Rectal smooth muscle tissue (tissue), 1 donor: ENCODE data around the gene CCDC97.

Source experiments
- H3K27ac ChIP-seq: one replicate; pipeline ENCODE4 v1.7.0; 2013; ENCODE audit warnings: low read depth, low read length, inconsistent platforms
- H3K27me3 ChIP-seq: one replicate; pipeline ENCODE4 v1.7.0; 2013; ENCODE audit warnings: low read length; ENCODE audit not compliant: control insufficient read depth, insufficient read depth
- H3K36me3 ChIP-seq: one replicate; pipeline ENCODE4 v1.7.0; 2013; ENCODE audit warnings: low read length; ENCODE audit not compliant: control insufficient read depth, insufficient read depth
- H3K4me1 ChIP-seq: one replicate; pipeline ENCODE4 v1.7.0; 2013; ENCODE audit warnings: low read length; ENCODE audit not compliant: control insufficient read depth, insufficient read depth
- H3K4me3 ChIP-seq: one replicate; pipeline ENCODE4 v1.7.0; 2013; ENCODE audit warnings: low read length
- H3K9ac ChIP-seq: one replicate; pipeline ENCODE4 v1.7.0; 2013; ENCODE audit warnings: low read length

The CCDC97 gene

DNA sequence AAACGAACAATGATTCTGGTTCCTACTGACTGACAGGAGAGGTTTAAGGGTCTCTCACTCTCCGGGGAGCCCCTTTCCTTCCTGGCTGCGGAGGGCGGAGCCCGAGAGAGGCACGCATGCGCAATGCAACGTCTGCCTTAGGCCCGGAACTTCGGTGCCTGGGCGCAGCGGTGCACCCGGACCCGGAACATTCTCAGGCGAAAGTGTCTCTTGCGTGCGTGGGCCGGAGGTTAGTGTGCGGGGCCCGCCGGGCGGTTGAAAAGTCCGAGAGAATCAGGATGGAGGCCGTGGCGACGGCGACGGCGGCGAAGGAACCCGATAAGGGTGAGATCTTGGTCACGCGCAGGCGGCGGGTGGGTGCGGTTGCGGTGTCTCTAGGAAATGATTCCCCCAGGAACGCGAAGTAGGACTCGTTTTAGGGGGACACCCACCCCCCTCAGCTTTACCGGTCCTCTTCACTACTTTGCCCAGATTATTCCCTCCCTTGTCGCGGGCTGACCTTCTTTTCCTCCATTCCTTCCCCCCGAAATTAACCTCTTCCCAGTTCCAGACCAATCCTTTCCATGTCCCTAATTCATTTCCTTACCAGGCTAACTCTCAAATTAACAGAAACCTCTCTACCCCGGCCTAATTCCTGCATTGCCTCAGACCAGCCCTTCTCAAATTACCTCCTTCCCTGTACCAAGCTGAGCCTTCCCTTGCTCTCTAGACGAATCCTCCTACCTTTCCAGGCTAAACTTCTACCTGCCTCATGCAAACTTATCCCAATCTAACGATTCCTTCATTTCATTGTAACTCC, at the start of gene CCDC97:
Gene CCDC97, plus strand, starts transcription at position 140 of the 799 bp plus-strand sequence. Its CDS starts 139 bp downstream, at position 279.
- peak within 1 kb of the TSS; percentile 97 for H3K27ac ChIP-seq
- H3K4me3 ChIP-seq = peak within 1 kb of the TSS; percentile 97
- H3K9ac ChIP-seq = peak within 1 kb of the TSS; percentile 98
- peaks cover 15% of the 10 kb centered on the region for H3K4me1 ChIP-seq
- H3K36me3 ChIP-seq = peaks cover 18% of the 10 kb centered on the region
- no peaks in the 10 kb centered on the region for H3K27me3 ChIP-seq

DNA sequence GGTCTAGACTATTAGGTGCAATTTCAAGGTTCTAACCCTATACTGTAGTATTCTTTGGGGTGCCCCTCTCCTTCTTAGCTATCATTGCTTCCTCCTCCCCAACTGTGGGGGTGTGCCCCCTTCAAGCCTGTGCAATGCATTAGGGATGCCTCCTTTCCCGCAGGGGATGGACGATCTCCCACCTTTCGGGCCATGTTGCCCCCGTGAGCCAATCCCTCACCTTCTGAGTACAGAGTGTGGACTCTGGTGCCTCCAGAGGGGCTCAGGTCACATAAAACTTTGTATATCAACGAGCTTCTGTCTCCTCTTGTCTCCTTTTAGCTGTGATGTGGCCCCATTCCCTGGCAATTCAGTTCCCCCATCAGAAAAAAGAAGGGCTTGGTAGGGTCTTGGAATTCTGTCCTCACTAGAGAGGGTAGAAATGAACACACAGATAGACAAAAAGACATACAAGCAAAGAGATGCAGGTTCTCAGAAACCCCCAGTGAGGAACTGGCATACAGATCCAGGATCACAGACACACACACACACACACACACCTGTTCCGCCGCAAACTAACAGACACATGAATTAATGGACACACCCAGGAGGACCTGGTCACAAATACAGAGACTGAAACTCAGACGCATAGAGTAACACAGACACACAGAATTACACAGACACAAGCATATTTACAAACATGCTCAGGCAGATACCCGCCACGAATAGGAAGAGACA, 48.3 kb upstream of the CCDC97 start:
- peaks cover 9% of the 10 kb centered on the region for H3K4me1 ChIP-seq
- peaks cover 11% of the 10 kb centered on the region for H3K36me3 ChIP-seq
- no peaks in the 10 kb centered on the region for H3K27me3 ChIP-seq
- H3K9ac ChIP-seq = peak overlapping the region; percentile 45
- peak overlapping the region; percentile 74 for H3K4me3 ChIP-seq
- H3K27ac ChIP-seq = peak overlapping the region; percentile 94

DNA sequence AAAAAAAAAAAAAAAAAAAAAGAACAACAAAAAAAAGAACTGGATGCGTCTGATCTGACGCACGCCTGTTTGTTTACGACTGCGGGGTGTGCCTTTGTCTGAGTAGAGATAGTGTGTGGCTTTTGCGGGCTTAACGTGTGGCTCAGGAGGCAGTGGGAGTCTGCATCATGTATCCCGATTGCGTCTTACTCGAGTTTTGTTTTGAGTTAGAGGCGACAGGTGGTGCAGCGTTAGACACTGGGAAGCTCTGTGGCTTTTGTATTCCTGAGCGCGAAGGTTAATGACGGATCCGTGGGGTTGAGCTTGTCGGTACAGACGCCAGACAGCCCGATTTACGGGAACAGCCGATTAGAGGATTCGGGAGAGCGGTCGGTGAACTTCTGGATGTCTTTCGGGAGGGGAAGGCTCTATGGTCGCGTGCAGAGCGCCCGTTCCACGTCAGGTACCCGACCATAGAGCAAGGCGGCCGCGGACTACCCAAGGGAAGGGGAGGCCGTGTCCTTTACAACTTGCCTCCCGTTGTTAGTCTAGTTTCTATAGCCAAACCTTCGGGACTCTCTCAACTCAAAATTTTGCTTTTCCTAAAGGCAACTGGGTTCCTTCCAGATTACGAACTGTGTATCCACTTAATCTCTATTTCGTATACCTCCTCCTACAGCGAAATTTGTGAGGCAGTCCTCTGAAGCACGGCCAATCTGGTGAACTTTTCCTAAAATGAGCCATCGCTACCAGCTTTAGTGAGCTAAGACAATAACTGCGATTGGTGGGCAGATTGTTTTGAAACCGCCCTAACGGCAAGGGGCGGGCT, 46.7 kb upstream of the CCDC97 start:
- Histone ChIP-seq H3K9ac (peak overlapping the region; percentile 60), H3K27me3 (no peaks in the 10 kb centered on the region), H3K4me3 (peak overlapping the region; percentile 74), H3K4me1 (peaks cover 16% of the 10 kb centered on the region), H3K27ac (peak overlapping the region; percentile 94), H3K36me3 (peaks cover 9% of the 10 kb centered on the region)

DNA sequence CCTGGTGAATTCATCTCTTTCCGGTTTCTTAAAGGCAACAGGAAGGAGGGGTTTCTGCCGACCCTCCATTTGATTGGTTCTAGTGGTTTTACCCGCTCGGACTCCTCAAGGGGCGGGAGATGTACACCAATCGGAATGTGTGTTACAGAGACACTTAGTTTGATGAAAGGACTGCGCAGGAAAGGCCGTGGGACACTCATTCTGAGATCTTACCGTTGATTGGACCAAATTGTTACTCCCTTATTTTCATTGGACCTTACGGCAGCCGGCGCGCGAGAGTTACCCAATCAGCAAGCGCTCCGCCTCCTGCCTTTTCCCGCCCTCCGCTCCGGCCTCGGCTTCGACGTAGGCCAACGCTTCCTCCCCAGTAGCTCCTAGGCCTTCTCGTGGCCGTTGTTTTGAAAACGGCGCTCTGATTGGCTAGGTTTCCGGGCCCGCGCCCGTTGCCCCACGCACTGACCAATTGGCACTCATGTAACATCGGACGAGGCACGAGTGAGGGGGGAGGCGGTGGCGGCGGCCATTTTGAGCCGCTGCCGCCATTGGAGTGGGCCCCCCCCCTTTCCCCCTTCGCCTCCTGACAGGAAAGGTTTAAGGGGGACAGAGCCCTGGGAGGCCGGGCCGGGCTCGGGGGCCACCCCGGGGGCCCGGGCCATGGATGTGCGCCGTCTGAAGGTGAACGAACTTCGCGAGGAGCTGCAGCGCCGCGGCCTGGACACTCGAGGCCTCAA, 46.0 kb upstream of the CCDC97 start, which contains the start of gene HNRNPUL1:
Gene HNRNPUL1, plus strand, starts transcription at position 523 of the 731 bp plus-strand sequence. Its CDS starts 132 bp downstream, at position 655.
- peak within 1 kb of the TSS; percentile 97 for H3K27ac ChIP-seq
- peak within 1 kb of the TSS; percentile 86 for H3K4me3 ChIP-seq
- no peaks in the 10 kb centered on the region for H3K27me3 ChIP-seq
- H3K9ac ChIP-seq = peak within 1 kb of the TSS; percentile 82
- peaks cover 16% of the 10 kb centered on the region for H3K4me1 ChIP-seq
- H3K36me3 ChIP-seq = peaks cover 6% of the 10 kb centered on the region

DNA sequence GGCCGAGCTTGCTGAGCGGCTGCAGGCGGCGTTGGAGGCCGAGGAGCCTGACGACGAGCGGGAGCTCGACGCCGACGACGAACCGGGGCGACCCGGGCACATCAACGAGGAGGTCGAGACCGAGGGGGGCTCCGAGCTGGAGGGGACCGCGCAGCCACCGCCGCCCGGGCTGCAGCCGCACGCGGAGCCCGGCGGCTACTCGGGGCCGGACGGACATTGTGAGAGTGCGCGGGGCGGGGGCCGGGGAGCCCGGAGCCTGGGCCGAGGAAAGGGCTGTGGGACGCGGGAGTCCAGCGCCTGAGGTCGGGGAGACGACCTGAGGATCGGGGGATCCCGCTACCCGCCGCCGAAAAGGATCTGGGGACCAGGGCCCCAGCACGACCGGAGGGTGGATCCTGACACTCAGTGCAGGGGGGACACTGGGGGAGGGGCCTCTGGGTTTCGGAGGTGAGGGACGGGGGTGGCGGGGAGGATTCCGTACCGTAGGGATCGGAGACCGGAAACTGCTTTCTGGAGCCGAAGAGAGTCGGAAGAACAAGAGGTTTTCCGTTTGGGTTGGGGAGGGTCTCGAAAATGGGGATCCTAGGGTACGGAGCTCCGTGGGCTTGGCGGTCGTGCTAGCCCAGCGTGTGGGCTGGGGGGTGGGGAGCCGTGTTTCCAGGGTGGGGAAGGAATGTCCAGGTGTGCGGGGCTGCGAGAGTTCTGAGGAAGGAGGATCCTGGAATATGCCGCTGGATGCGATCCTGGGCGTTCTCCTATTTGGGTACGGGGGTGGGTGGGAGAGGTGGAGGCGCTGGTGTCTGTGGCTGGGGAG, 45.2 kb upstream of the CCDC97 start:
- Histone ChIP-seq H3K4me1 (peaks cover 16% of the 10 kb centered on the region), H3K4me3 (peak overlapping the region; percentile 86), H3K36me3 (peaks cover 5% of the 10 kb centered on the region), H3K27ac (peak overlapping the region; percentile 97), H3K9ac (peak overlapping the region; percentile 82), H3K27me3 (no peaks in the 10 kb centered on the region)

DNA sequence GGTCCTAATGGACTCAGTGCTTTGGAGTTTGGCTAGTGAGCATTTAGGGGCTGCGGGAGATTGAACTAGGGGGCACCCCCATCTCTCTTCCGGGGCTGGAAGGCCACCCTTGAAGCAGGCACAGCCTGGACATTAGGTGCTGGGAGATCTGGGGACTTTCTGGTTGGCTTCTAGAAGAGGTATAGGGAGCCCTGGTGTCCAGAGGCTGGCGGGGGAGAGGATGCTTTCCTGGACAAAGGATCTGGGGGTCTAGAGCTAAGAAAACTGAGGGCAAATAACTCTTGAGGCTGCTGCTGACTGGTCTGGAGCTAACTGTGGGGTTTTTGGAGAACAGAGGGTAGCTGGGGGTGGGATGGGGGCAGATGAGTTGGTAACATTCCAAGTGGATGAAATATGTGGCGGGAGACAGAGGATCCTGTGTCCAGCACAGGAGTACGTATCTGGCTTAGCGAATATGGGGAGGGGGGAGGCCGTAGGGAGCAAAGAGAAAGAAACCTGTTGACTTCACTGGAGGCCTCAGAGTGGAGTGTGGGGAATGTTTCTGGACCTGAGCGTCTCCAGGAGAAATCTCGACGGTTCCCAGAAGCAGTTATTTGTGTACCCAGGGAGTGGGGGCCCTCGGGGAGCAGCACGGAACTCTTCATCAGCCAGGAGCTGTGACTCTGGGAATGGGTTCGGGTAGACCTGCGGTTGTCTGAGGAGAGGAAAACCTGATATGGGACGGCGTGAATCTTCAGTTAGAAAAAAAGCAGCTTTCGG, 44.4 kb upstream of the CCDC97 start:
- Histone ChIP-seq H3K9ac (no peak overlapping the region), H3K27ac (peak overlapping the region; percentile 71), H3K36me3 (peaks cover 5% of the 10 kb centered on the region), H3K27me3 (no peaks in the 10 kb centered on the region), H3K4me3 (peak overlapping the region; percentile 86), H3K4me1 (peaks cover 16% of the 10 kb centered on the region)

DNA sequence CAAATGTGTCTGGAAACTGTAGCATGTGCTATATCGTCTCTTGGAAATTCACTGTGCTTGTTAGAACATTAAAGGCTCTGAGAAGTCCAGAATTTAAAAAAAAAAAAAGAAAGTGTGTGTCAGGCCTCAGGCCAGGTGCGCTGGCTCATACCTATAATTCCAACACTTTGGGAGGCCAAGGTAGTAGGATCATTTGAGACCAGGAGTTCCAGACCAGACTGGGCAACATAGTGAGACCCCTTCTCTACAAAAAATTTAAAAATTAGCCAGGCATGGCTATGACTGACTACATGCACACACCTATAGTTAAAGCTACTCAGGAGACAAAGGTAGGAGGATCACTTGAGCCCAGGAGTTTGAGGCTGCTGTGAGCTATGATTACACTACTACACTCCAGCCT, 40.9 kb upstream of the CCDC97 start:
- Histone ChIP-seq H3K36me3 (peaks cover 39% of the 10 kb centered on the region), H3K4me3 (no peak overlapping the region)

DNA sequence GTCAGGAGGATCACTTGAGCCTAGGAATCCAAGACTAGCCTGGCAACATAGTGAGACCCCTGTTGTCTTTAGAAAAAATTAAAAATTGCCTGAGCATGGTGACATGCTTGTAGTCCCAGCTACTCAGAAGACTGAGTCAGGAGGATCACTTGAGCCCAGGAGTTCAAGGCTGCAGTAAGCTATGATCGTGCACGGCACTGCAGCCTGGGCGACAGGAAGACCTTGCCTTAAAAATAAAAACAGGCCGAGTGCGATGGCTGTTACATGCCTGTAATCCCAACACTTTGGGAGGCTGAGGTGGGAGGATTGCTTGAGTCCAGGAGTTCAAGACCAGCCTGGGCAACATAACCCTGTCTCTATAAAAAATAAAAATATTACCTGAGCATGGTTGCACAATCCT, 40.4 kb upstream of the CCDC97 start:
- H3K4me1 ChIP-seq = peaks cover 16% of the 10 kb centered on the region
- H3K36me3 ChIP-seq = peaks cover 44% of the 10 kb centered on the region
- no peaks in the 10 kb centered on the region for H3K27me3 ChIP-seq
- H3K4me3 ChIP-seq = no peak overlapping the region
- H3K9ac ChIP-seq = no peak overlapping the region
- no peak overlapping the region for H3K27ac ChIP-seq

More for the DNA sequence above, 40.9 kb upstream of the CCDC97 start:
- no peak overlapping the region for H3K27ac ChIP-seq
- peaks cover 16% of the 10 kb centered on the region for H3K4me1 ChIP-seq
- H3K9ac ChIP-seq = no peak overlapping the region
- no peaks in the 10 kb centered on the region for H3K27me3 ChIP-seq

DNA sequence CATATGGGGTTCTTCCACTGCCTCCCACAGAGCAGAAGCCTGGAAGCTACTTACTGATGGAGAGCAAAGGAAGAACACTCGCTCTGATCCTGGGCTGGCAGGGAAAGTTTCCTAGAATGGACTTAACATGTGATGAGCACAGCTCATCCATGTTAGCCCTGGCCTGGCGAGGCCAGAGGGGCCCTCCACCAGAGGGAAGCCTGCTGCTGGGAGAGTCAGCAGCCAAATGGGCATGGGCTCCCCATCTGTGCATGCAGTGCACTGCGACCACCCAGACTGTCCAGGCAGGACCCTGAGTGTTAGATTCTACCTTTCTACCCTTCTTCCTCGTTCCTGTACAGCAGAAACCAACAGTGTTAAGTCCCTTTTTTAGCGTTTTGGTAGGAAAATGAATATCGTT, 36.9 kb upstream of the CCDC97 start:
- Histone ChIP-seq H3K36me3 (peaks cover 63% of the 10 kb centered on the region), H3K27ac (no peak overlapping the region), H3K27me3 (no peaks in the 10 kb centered on the region), H3K4me1 (no peaks in the 10 kb centered on the region), H3K4me3 (no peak overlapping the region), H3K9ac (no peak overlapping the region)

DNA sequence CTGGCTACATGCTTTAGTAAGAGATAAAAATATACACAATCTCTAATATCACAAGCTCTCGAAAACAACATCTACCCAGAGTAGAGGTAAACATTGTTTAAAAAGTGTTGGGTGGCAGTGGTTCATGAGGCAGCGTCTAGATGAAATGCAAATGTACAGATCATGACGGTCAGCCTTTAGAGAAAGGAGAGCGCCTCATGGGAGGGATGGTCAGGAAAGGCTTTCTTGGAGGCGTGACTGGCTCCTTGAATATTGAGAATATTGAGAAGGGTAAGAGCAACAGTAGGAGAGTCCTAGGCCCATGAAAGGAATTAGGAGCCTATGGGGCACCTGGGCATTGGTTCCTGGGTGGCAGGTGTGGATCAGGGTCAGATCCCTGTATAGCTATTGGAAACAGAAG, 35.2 kb upstream of the CCDC97 start:
- Histone ChIP-seq H3K36me3 (peaks cover 73% of the 10 kb centered on the region), H3K27ac (no peak overlapping the region), H3K4me3 (no peak overlapping the region), H3K9ac (no peak overlapping the region), H3K27me3 (no peaks in the 10 kb centered on the region), H3K4me1 (no peaks in the 10 kb centered on the region)
